SK-N-SH (cell line): ENCODE results near the gene ENDOG. TPM values are rescaled to one million over a fixed set of nuclear protein-coding genes. Genes with fewer than 3 reads are reported as not detected.

Source experiments
- CTCF ChIA-PET: fragments of 300-600, 350-600 bp; formaldehyde crosslinking; extraction: SDS; loops from one replicate; lab custom pipeline; 2021; lab: Yijun Ruan, JAX
- POLR2A ChIA-PET: fragments of 350-600 bp; sonication (Branson Sonifier 250); formaldehyde crosslinking; extraction: SDS; loops from one replicate; lab custom pipeline; 2020; ENCODE audit warnings: antibody characterized with exemption, inconsistent platforms; lab: Yijun Ruan, JAX
- DNase-seq: peaks from one replicate; pipeline ENCODE4 v3.0.0; 2012
- H2AFZ ChIP-seq: fragments of 200-600 bp; sonication (generic); 2 replicates; pipeline ENCODE4 v1.8.1; 2016; ENCODE audit warnings: antibody characterized with exemption, mild to moderate bottlenecking, low read depth
- H3F3A ChIP-seq: fragments of 200-600 bp; sonication (generic); replicated peaks from 2 replicates; pipeline ENCODE3; 2016; ENCODE audit warnings: antibody characterized with exemption, mild to moderate bottlenecking; ENCODE audit not compliant: insufficient read depth
- H3K27ac ChIP-seq, 2 experiments: fragments of 200-500 bp in 1 of 2; fragments of 200-600 bp in 1 of 2; sonication (Bioruptor generic) in 1 of 2; sonication (generic), shearing (Covaris generic) in 1 of 2; 2 replicates each; pipeline versions ENCODE4 v1.5.1 to v1.6.1; 2014 to 2016; ENCODE audit warnings: low read depth in 2 of 2, inconsistent platforms in 1 of 2, low read length in 1 of 2, mild to moderate bottlenecking in 1 of 2, mixed read lengths in 1 of 2
- H3K27me3 ChIP-seq: fragments of 200-600 bp; sonication (generic), shearing (Covaris generic); 2 replicates; pipeline ENCODE4 v1.6.1; 2016; ENCODE audit warnings: mixed run types; ENCODE audit not compliant: insufficient read depth
- H3K36me3 ChIP-seq, 2 experiments: fragments of 200-500 bp in 1 of 2; fragments of 200-600 bp in 1 of 2; sonication (Bioruptor generic) in 1 of 2; sonication (generic) in 1 of 2; replicated peaks in 1 of 2; 2 replicates each; pipeline versions ENCODE3 to v1.5.1; 2014 to 2016; ENCODE audit warnings: low read length in 1 of 2, mild to moderate bottlenecking in 1 of 2; ENCODE audit not compliant: insufficient read depth in 2 of 2, control insufficient read depth in 1 of 2
- H3K4me1 ChIP-seq, 2 experiments: fragments of 200-500 bp in 1 of 2; fragments of 200-600 bp in 1 of 2; sonication (Bioruptor generic) in 1 of 2; sonication (generic), shearing (Covaris generic) in 1 of 2; 2 replicates each; pipeline versions ENCODE4 v1.5.1 to v1.6.1; 2014 to 2016; ENCODE audit warnings: low read depth in 1 of 2, low read length in 1 of 2, mixed run types in 1 of 2; ENCODE audit not compliant: insufficient read depth in 2 of 2, control insufficient read depth in 1 of 2
- H3K4me2 ChIP-seq: fragments of 200-600 bp; sonication (generic), shearing (Covaris generic); 2 replicates; pipeline ENCODE4 v1.6.1; 2017; ENCODE audit warnings: mixed run types
- H3K4me3 ChIP-seq, 2 experiments: fragments of 200-500 bp in 1 of 2; fragments of 200-600 bp in 1 of 2; sonication (Bioruptor generic) in 1 of 2; sonication (generic), shearing (Covaris generic) in 1 of 2; 2 replicates each; pipeline versions ENCODE4 v1.5.1 to v1.8.1; 2014 to 2016; ENCODE audit warnings: low read depth in 2 of 2, inconsistent platforms in 1 of 2, low read length in 1 of 2, mild to moderate bottlenecking in 1 of 2, mixed read lengths in 1 of 2, moderate library complexity in 1 of 2
- H3K79me2 ChIP-seq: fragments of 200-600 bp; sonication (generic); 2 replicates; pipeline ENCODE4 v1.8.1; 2017; ENCODE audit warnings: mild to moderate bottlenecking; ENCODE audit not compliant: insufficient read depth
- H3K9ac ChIP-seq: fragments of 200-600 bp; sonication (generic); 2 replicates; pipeline ENCODE4 v1.6.1; 2017; ENCODE audit warnings: mixed run types
- H3K9me2 ChIP-seq: fragments of 200-600 bp; sonication (generic); 2 replicates; pipeline ENCODE4 v1.6.1; 2017; ENCODE audit warnings: mixed run types
- H3K9me3 ChIP-seq: fragments of 200-600 bp; sonication (generic); 2 replicates; pipeline ENCODE4 v1.6.1; 2017; ENCODE audit warnings: mixed run types, mild to moderate bottlenecking, moderate library complexity
- H4K20me1 ChIP-seq: fragments of 200-600 bp; sonication (generic); 2 replicates; pipeline ENCODE4 v1.6.1; 2017; ENCODE audit warnings: mild to moderate bottlenecking, mixed run types; ENCODE audit not compliant: insufficient read depth
- CHD2 ChIP-seq: fragments of 150-350 bp; IDR thresholded peaks from 2 replicates; pipeline ENCODE4 v1.6.1; 2018; ENCODE audit warnings: low read length; ENCODE audit not compliant: partially characterized antibody
- FOSL2 ChIP-seq: IDR thresholded peaks from 2 replicates; pipeline ENCODE4 v1.4.0; 2012; ENCODE audit warnings: low read depth, mild to moderate bottlenecking, moderate library complexity, borderline replicate concordance
- FOXM1 ChIP-seq: IDR thresholded peaks from 2 replicates; pipeline ENCODE4 v1.4.0; 2012; ENCODE audit warnings: low read depth, mild to moderate bottlenecking
- GABPA ChIP-seq: IDR thresholded peaks from 2 replicates; pipeline ENCODE4 v1.4.0; 2012; ENCODE audit warnings: low read depth, mild to moderate bottlenecking
- JUND ChIP-seq: IDR thresholded peaks from 2 replicates; pipeline ENCODE4 v1.4.0; 2012
- POLR2AphosphoS5 ChIP-seq: IDR thresholded peaks from 2 replicates; pipeline ENCODE4 v1.6.1; 2012; ENCODE audit warnings: low read depth, low read length
- RAD21 ChIP-seq: IDR thresholded peaks from 2 replicates; pipeline ENCODE4 v1.6.1; 2012; ENCODE audit warnings: mild to moderate bottlenecking, low read length
- RXRA ChIP-seq: IDR thresholded peaks from 2 replicates; pipeline ENCODE4 v1.4.0; 2012; ENCODE audit warnings: low read depth, mild to moderate bottlenecking, borderline replicate concordance
- SIN3A ChIP-seq: IDR thresholded peaks from 2 replicates; pipeline ENCODE4 v1.6.1; 2012; ENCODE audit warnings: low read depth, mild to moderate bottlenecking, low read length, moderate library complexity, borderline replicate concordance
- TCF12 ChIP-seq: IDR thresholded peaks from 2 replicates; pipeline ENCODE4 v1.4.0; 2012
- TEAD4 ChIP-seq: IDR thresholded peaks from 2 replicates; pipeline ENCODE4 v1.4.0; 2012; ENCODE audit warnings: mild to moderate bottlenecking, borderline replicate concordance; ENCODE audit not compliant: insufficient read depth
- WGBS: methylation state at CpG from one replicate; pipeline ENCODE4 v1.1.6; 2017; ENCODE audit warnings: low lambda C conversion rate; 5-methylcytosine and 5-hydroxymethylcytosine counted together
- polyA plus RNA-seq, 3 experiments: library from polyadenylated mRNA; depleted of rRNA; stranded (reverse); fragments of >200 nt; gene quantifications; 2 replicates each; pipeline ENCODE4 v1.2.3, GENCODE V29; 2012
- TF ChIP-seq, protein P1 (sequence below): IDR thresholded peaks from 2 replicates; pipeline ENCODE4 v1.4.0; 2012; ENCODE audit warnings: low read depth, borderline replicate concordance
- TF ChIP-seq, protein P2 (sequence below): fragments of 200-600 bp; sonication (generic); IDR thresholded peaks from 2 replicates; pipeline ENCODE4 v1.6.1; 2017; ENCODE audit warnings: antibody characterized with exemption, mild to moderate bottlenecking, moderate library complexity
- TF ChIP-seq, protein P3 (sequence below): IDR thresholded peaks from 2 replicates; pipeline ENCODE4 v1.6.1; 2012; ENCODE audit warnings: mild to moderate bottlenecking, low read depth, low read length, moderate library complexity
- TF ChIP-seq, protein P4 (sequence below): IDR thresholded peaks from 2 replicates; pipeline ENCODE4 v1.4.0; 2012; ENCODE audit warnings: low read depth, borderline replicate concordance
- TF ChIP-seq, protein P5 (sequence below): IDR thresholded peaks from 2 replicates; pipeline ENCODE4; 2012

The ENDOG gene
- polyA plus RNA-seq, 1 of the 3 experiments (the other 2 are of a cell fraction) = 26.6 TPM

DNA sequence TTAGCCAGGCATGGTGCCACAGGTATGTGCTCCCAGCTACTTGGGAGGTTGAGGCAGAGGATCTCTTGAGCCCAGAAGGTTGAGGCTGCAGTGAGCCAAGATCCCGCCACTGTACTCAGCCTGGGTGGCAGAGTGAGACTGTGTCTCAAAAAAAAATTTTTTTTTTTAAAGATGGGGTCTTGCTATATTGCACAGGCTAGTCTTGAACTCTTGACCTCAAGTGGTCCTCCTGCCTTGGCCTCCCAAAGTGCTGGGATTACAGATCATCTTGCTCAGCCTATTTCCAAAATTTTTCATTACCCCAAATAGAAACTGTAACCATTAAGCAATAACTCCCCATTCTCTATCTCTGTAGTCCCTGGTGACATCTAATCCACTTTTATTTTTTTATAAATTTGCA lies 35.6 kb upstream of the ENDOG start (continued):
- TF ChIP-seq, protein P1, sequence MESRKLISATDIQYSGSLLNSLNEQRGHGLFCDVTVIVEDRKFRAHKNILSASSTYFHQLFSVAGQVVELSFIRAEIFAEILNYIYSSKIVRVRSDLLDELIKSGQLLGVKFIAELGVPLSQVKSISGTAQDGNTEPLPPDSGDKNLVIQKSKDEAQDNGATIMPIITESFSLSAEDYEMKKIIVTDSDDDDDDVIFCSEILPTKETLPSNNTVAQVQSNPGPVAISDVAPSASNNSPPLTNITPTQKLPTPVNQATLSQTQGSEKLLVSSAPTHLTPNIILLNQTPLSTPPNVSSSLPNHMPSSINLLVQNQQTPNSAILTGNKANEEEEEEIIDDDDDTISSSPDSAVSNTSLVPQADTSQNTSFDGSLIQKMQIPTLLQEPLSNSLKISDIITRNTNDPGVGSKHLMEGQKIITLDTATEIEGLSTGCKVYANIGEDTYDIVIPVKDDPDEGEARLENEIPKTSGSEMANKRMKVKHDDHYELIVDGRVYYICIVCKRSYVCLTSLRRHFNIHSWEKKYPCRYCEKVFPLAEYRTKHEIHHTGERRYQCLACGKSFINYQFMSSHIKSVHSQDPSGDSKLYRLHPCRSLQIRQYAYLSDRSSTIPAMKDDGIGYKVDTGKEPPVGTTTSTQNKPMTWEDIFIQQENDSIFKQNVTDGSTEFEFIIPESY = no peak
- TF ChIP-seq TCF12 (no peak), POLR2AphosphoS5 (no peak)
- TF ChIP-seq, protein P2, sequence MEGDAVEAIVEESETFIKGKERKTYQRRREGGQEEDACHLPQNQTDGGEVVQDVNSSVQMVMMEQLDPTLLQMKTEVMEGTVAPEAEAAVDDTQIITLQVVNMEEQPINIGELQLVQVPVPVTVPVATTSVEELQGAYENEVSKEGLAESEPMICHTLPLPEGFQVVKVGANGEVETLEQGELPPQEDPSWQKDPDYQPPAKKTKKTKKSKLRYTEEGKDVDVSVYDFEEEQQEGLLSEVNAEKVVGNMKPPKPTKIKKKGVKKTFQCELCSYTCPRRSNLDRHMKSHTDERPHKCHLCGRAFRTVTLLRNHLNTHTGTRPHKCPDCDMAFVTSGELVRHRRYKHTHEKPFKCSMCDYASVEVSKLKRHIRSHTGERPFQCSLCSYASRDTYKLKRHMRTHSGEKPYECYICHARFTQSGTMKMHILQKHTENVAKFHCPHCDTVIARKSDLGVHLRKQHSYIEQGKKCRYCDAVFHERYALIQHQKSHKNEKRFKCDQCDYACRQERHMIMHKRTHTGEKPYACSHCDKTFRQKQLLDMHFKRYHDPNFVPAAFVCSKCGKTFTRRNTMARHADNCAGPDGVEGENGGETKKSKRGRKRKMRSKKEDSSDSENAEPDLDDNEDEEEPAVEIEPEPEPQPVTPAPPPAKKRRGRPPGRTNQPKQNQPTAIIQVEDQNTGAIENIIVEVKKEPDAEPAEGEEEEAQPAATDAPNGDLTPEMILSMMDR = no peak
- TF ChIP-seq, all 33 proteins: peak for 0

DNA sequence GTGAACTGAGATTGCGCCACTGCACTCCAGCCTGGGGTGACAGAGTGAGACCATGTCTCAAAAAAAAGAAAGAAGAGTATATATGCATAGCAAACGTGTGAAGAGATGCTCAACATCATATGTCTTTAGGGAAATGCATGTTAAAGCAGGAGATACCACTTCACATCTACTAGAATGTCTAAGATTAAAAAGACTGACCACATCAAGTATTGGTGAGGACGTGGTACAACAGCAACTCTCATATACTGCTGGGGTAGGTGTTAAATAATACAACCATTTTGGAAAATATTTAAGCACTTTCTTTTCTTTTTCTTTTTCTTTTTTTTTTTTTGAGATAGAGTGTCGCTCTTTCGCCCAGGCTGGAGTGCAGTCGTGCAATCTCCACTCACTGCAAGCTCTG lies 32.9 kb upstream of the ENDOG start:
- H4K20me1 ChIP-seq = no peaks in the 10 kb centered on the region
- peaks cover 5% of the 10 kb centered on the region for H3F3A ChIP-seq
- H3K9me2 ChIP-seq = no peaks in the 10 kb centered on the region
- H3K27ac ChIP-seq = no peak overlapping the region
- WGBS = 94% methylated on average over 6 of the region's 6 CpGs
- TF ChIP-seq FOSL2 (no peak), GABPA (no peak), CHD2 (no peak), RXRA (no peak), SIN3A (no peak), TCF12 (no peak), JUND (no peak), TEAD4 (no peak), FOXM1 (no peak), RAD21 (no peak)
- TF ChIP-seq, protein P3, sequence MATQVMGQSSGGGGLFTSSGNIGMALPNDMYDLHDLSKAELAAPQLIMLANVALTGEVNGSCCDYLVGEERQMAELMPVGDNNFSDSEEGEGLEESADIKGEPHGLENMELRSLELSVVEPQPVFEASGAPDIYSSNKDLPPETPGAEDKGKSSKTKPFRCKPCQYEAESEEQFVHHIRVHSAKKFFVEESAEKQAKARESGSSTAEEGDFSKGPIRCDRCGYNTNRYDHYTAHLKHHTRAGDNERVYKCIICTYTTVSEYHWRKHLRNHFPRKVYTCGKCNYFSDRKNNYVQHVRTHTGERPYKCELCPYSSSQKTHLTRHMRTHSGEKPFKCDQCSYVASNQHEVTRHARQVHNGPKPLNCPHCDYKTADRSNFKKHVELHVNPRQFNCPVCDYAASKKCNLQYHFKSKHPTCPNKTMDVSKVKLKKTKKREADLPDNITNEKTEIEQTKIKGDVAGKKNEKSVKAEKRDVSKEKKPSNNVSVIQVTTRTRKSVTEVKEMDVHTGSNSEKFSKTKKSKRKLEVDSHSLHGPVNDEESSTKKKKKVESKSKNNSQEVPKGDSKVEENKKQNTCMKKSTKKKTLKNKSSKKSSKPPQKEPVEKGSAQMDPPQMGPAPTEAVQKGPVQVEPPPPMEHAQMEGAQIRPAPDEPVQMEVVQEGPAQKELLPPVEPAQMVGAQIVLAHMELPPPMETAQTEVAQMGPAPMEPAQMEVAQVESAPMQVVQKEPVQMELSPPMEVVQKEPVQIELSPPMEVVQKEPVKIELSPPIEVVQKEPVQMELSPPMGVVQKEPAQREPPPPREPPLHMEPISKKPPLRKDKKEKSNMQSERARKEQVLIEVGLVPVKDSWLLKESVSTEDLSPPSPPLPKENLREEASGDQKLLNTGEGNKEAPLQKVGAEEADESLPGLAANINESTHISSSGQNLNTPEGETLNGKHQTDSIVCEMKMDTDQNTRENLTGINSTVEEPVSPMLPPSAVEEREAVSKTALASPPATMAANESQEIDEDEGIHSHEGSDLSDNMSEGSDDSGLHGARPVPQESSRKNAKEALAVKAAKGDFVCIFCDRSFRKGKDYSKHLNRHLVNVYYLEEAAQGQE = no peak
- TF ChIP-seq, protein P4, sequence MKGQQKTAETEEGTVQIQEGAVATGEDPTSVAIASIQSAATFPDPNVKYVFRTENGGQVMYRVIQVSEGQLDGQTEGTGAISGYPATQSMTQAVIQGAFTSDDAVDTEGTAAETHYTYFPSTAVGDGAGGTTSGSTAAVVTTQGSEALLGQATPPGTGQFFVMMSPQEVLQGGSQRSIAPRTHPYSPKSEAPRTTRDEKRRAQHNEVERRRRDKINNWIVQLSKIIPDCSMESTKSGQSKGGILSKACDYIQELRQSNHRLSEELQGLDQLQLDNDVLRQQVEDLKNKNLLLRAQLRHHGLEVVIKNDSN = no peak
- TF ChIP-seq, protein P5, sequence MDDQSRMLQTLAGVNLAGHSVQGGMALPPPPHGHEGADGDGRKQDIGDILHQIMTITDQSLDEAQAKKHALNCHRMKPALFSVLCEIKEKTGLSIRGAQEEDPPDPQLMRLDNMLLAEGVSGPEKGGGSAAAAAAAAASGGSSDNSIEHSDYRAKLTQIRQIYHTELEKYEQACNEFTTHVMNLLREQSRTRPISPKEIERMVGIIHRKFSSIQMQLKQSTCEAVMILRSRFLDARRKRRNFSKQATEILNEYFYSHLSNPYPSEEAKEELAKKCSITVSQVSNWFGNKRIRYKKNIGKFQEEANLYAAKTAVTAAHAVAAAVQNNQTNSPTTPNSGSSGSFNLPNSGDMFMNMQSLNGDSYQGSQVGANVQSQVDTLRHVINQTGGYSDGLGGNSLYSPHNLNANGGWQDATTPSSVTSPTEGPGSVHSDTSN = no peak
- H2AFZ ChIP-seq = no peak overlapping the region
- no peak for DNase-seq
- ChIA-PET POLR2A (no interaction called here), CTCF (interaction anchor here (1.1 kb wide), 1 partner anchor 32 kb away, joined by 5 read pairs; the partner anchor contains the start of gene ENDOG)
- H3K9me3 ChIP-seq = no peaks in the 10 kb centered on the region
- no peak overlapping the region for H3K4me3 ChIP-seq
- H3K36me3 ChIP-seq = peaks cover 0 to 3% of the 10 kb centered on the region in 2 experiments
- H3K4me2 ChIP-seq = no peak overlapping the region
- H3K79me2 ChIP-seq = peaks cover 28% of the 10 kb centered on the region
- no peaks in the 10 kb centered on the region for H3K27me3 ChIP-seq
- no peak overlapping the region for H3K9ac ChIP-seq
- peaks cover 0 to 10% of the 10 kb centered on the region in 2 experiments; a peak in 1 of 4 replicates for H3K4me1 ChIP-seq
